Thoracic aorta (tissue), 2 donors: ENCODE measurements around the gene ERGIC1. TPM values are rescaled to one million over a fixed set of nuclear protein-coding genes. Genes with fewer than 3 reads are reported as not detected.

Source experiments
- ATAC-seq: fragments of 150-250 bp; one replicate; pipeline ENCODE4 v1.8.0; 2017; ENCODE audit warnings: low read depth; ENCODE audit not compliant: insufficient number of reproducible peaks, low FRiP score
- DNase-seq: peaks from one replicate; pipeline ENCODE4 v3.0.0-alpha.2; 2020; ENCODE audit warnings: low spot score
- H3K27ac ChIP-seq, 2 donors: fragments of 200-600 bp; sonication (generic); 1 replicate in 1 of 2; 2 replicates in 1 of 2; pipeline ENCODE4 v1.5.1; 2016; ENCODE audit warnings: mild to moderate bottlenecking in 2 of 2, moderate library complexity in 2 of 2
- H3K27me3 ChIP-seq: fragments of 200-600 bp; sonication (generic); replicated peaks from 2 replicates; pipeline ENCODE4 v1.6.0; 2016; ENCODE audit warnings: mild to moderate bottlenecking; ENCODE audit not compliant: insufficient read depth
- H3K36me3 ChIP-seq: fragments of 200-600 bp; sonication (generic); one replicate; pipeline ENCODE4 v1.5.1; 2016
- H3K4me1 ChIP-seq, 2 donors: fragments of 200-600 bp; sonication (generic); 1 replicate in 1 of 2; 2 replicates in 1 of 2; pipeline versions ENCODE4 v1.5.1 to v1.6.0; 2016; ENCODE audit warnings: low read depth in 2 of 2, mild to moderate bottlenecking in 1 of 2; ENCODE audit not compliant: control insufficient read depth in 1 of 2
- H3K4me3 ChIP-seq: fragments of 200-600 bp; sonication (generic); 2 replicates; pipeline ENCODE4 v1.5.1; 2016; ENCODE audit warnings: mild to moderate bottlenecking
- H3K9me3 ChIP-seq: fragments of 200-600 bp; sonication (generic); 2 replicates; pipeline ENCODE4 v1.5.1; 2016
- total RNA-seq, 2 donors: library from RNA; depleted of rRNA; stranded (reverse); fragments of >200 nt; gene quantifications; one replicate each; pipeline versions ENCODE4 v1.1.0 to v1.2.3, GENCODE V29; 2016
- TF ChIP-seq, protein P1 (sequence below): fragments of 200-600 bp; sonication (generic); IDR thresholded peaks from one replicate; pipeline ENCODE4 v1.5.1; 2019; ENCODE audit warnings: antibody characterized with exemption

Gene ERGIC1
- total RNA-seq, 2 donors from 2014 or later, result 141 to 230 TPM

GRCh38 chr5:172843825-172844576, 9.9 kb downstream of the ERGIC1 start:
- no peak for ATAC-seq
- TF ChIP-seq, protein P1, sequence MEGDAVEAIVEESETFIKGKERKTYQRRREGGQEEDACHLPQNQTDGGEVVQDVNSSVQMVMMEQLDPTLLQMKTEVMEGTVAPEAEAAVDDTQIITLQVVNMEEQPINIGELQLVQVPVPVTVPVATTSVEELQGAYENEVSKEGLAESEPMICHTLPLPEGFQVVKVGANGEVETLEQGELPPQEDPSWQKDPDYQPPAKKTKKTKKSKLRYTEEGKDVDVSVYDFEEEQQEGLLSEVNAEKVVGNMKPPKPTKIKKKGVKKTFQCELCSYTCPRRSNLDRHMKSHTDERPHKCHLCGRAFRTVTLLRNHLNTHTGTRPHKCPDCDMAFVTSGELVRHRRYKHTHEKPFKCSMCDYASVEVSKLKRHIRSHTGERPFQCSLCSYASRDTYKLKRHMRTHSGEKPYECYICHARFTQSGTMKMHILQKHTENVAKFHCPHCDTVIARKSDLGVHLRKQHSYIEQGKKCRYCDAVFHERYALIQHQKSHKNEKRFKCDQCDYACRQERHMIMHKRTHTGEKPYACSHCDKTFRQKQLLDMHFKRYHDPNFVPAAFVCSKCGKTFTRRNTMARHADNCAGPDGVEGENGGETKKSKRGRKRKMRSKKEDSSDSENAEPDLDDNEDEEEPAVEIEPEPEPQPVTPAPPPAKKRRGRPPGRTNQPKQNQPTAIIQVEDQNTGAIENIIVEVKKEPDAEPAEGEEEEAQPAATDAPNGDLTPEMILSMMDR, result no peak
- peaks cover 12 to 29% of the 10 kb centered on the region in 2 donors for H3K4me1 ChIP-seq
- no peak overlapping the region for H3K4me3 ChIP-seq
- no peak for DNase-seq
- H3K27me3 ChIP-seq, result no peaks in the 10 kb centered on the region
- peaks cover 8% of the 10 kb centered on the region for H3K36me3 ChIP-seq
- H3K27ac ChIP-seq, result no peak overlapping the region
- H3K9me3 ChIP-seq, result no peaks in the 10 kb centered on the region

GRCh38 chr5:172844577-172844838, 10.5 kb downstream of the ERGIC1 start:
- Histone ChIP-seq H3K4me3 (no peak overlapping the region), H3K27ac (no peak overlapping the region), H3K4me1 (peaks cover 11 to 24% of the 10 kb centered on the region in 2 donors), H3K36me3 (peaks cover 8% of the 10 kb centered on the region), H3K9me3 (no peaks in the 10 kb centered on the region), H3K27me3 (no peaks in the 10 kb centered on the region)
- TF ChIP-seq, protein P1, result no peak
- DNase-seq (no peak), ATAC-seq (no peak)

GRCh38 chr5:172845154-172845553, 11.1 kb downstream of the ERGIC1 start:
- H3K27ac ChIP-seq, result no peak overlapping the region
- no peaks in the 10 kb centered on the region for H3K27me3 ChIP-seq
- no peak overlapping the region for H3K4me3 ChIP-seq
- H3K9me3 ChIP-seq, result no peaks in the 10 kb centered on the region
- peaks cover 5 to 18% of the 10 kb centered on the region in 2 donors for H3K4me1 ChIP-seq
- ATAC-seq, result no peak
- H3K36me3 ChIP-seq, result peaks cover 8% of the 10 kb centered on the region
- no peak for DNase-seq
- TF ChIP-seq, protein P1, result no peak

- peaks cover under 1 to 14% of the 10 kb centered on the region in 2 donors for H3K4me1 ChIP-seq
- no peak for ATAC-seq
- TF ChIP-seq, protein P1, result no peak
Measured at GRCh38 chr5:172845576-172845975, 11.5 kb downstream of the ERGIC1 start.

DNA sequence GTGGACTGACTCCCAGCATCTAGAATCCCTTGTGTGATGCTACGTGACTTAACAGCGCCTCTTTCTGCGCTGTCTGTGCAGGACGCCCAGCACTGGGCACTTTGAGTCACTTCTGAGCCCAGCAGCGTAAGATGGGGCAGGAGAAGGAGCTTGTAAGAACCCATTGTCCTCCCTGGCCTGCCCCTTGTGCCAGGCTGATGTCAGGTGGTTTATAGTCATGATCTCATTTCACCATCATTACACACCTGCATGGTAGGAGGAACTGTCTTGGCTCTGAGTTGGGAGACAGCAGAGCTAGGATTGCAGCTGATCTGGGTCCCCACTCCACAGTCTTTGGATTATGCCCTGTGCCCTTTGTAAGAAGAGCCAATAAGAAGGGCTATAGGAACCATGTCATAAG, 12.2 kb downstream of the ERGIC1 start:
- peaks cover 8% of the 10 kb centered on the region for H3K36me3 ChIP-seq
- no peaks in the 10 kb centered on the region for H3K9me3 ChIP-seq
- TF ChIP-seq, protein P1, result no peak
- H3K4me1 ChIP-seq, result peaks cover 0 to 7% of the 10 kb centered on the region in 2 donors
- no peak overlapping the region for H3K4me3 ChIP-seq
- no peak for ATAC-seq
- DNase-seq, result no peak
- H3K27me3 ChIP-seq, result no peaks in the 10 kb centered on the region
- H3K27ac ChIP-seq, result no peak overlapping the region

More at GRCh38 chr5:172845576-172845975, 11.5 kb downstream of the ERGIC1 start:
- Histone ChIP-seq H3K27me3 (no peaks in the 10 kb centered on the region), H3K9me3 (no peaks in the 10 kb centered on the region), H3K4me3 (no peak overlapping the region), H3K27ac (no peak overlapping the region), H3K36me3 (peaks cover 8% of the 10 kb centered on the region)
- DNase-seq, result no peak
